HUES48 (cell line): Measurements from ENCODE around the gene MSLN.
"Not testable (repeated sequence)": the region's sequence is repeated elsewhere in the genome, so short reads cannot be mapped to it uniquely, and the experiment has no call there.

Experiments
- H3K27ac ChIP-seq: one replicate; pipeline ENCODE4 v1.7.0; 2013; ENCODE audit warnings: low read depth, low read length, inconsistent platforms
- H3K27me3 ChIP-seq: 2 replicates; pipeline ENCODE4 v1.6.1; 2013; ENCODE audit warnings: mild to moderate bottlenecking, low read length; ENCODE audit not compliant: control insufficient read depth, insufficient read depth
- H3K36me3 ChIP-seq: 2 replicates; pipeline ENCODE4 v1.6.1; 2013; ENCODE audit warnings: low read length; ENCODE audit not compliant: control insufficient read depth, insufficient read depth
- H3K4me1 ChIP-seq: 2 replicates; pipeline ENCODE4 v1.6.1; 2013; ENCODE audit warnings: mild to moderate bottlenecking, low read length; ENCODE audit not compliant: control insufficient read depth, insufficient read depth
- H3K4me3 ChIP-seq: 2 replicates; pipeline ENCODE4 v1.5.1; 2013; ENCODE audit warnings: mild to moderate bottlenecking, low read depth, low read length
- H3K9ac ChIP-seq: 2 replicates; pipeline ENCODE4 v1.6.1; 2013; ENCODE audit warnings: mild to moderate bottlenecking, low read depth, low read length, moderate library complexity
- H3K9me3 ChIP-seq: 2 replicates; pipeline ENCODE4 v1.6.1; 2013; ENCODE audit warnings: low read length; ENCODE audit not compliant: control insufficient read depth, insufficient read depth

Gene MSLN

GRCh38 chr16:739560-740458 lies 20.7 kb upstream of the MSLN start:
- H3K27ac ChIP-seq = no peak overlapping the region
- no peaks in the 10 kb centered on the region for H3K4me1 ChIP-seq

GRCh38 chr16:740459-740763 lies 20.1 kb upstream of the MSLN start:
- peak overlapping the region; percentile 83 for H3K4me3 ChIP-seq
- peak overlapping the region; percentile 64 for H3K27ac ChIP-seq
- no peaks in the 10 kb centered on the region for H3K27me3 ChIP-seq
- no peaks in the 10 kb centered on the region for H3K4me1 ChIP-seq
- H3K9ac ChIP-seq = peak overlapping the region; percentile 71; the same call in 1 of the 2 replicates
- no peaks in the 10 kb centered on the region for H3K9me3 ChIP-seq
- peaks cover 23% of the 10 kb centered on the region for H3K36me3 ChIP-seq

More at GRCh38 chr16:739560-740458, 20.7 kb upstream of the MSLN start:
- Histone ChIP-seq H3K9ac (peak overlapping the region; percentile 71; the same call in 1 of the 2 replicates), H3K9me3 (no peaks in the 10 kb centered on the region), H3K4me3 (peak overlapping the region; percentile 83), H3K27me3 (no peaks in the 10 kb centered on the region), H3K36me3 (peaks cover 23% of the 10 kb centered on the region)

GRCh38 chr16:740764-741505 lies 19.6 kb upstream of the MSLN start, which contains the start of gene CIAO3:
Gene CIAO3, minus strand, starts transcription at chr16:740997. Its CDS starts 12 bp downstream, at chr16:740985.
- H3K27ac ChIP-seq = peak within 1 kb of the TSS; percentile 64
- H3K9ac ChIP-seq = peak within 1 kb of the TSS; percentile 87
- no peaks in the 10 kb centered on the region for H3K4me1 ChIP-seq
- H3K36me3 ChIP-seq = peaks cover 20% of the 10 kb centered on the region
- peak within 1 kb of the TSS; percentile 83 for H3K4me3 ChIP-seq
- H3K9me3 ChIP-seq = no peaks in the 10 kb centered on the region
- no peaks in the 10 kb centered on the region for H3K27me3 ChIP-seq

- no peaks in the 10 kb centered on the region for H3K4me1 ChIP-seq
- H3K36me3 ChIP-seq = peaks cover 8% of the 10 kb centered on the region; the same call in 1 of the 2 replicates
- no peak overlapping the region for H3K9ac ChIP-seq
- H3K27me3 ChIP-seq = no peaks in the 10 kb centered on the region
- no peaks in the 10 kb centered on the region for H3K9me3 ChIP-seq
- no peak overlapping the region for H3K27ac ChIP-seq
- H3K4me3 ChIP-seq = no peak overlapping the region
Observed at GRCh38 chr16:741986-742629, 18.4 kb upstream of the MSLN start.

GRCh38 chr16:742894-743293 lies 17.6 kb upstream of the MSLN start:
- H3K27ac ChIP-seq, H3K9ac ChIP-seq, H3K4me1 ChIP-seq, H3K9me3 ChIP-seq, H3K36me3 ChIP-seq, H3K27me3 ChIP-seq, H3K4me3 ChIP-seq: not testable (repeated sequence)

GRCh38 chr16:743794-744500 lies 16.6 kb upstream of the MSLN start:
- Histone ChIP-seq H3K4me3 (no peak overlapping the region), H3K9ac (no peak overlapping the region), H3K9me3 (no peaks in the 10 kb centered on the region), H3K27ac (no peak overlapping the region), H3K36me3 (no peaks in the 10 kb centered on the region), H3K4me1 (no peaks in the 10 kb centered on the region), H3K27me3 (no peaks in the 10 kb centered on the region)

GRCh38 chr16:745739-746138 lies 14.8 kb upstream of the MSLN start:
- Histone ChIP-seq H3K4me1 (peaks cover 2% of the 10 kb centered on the region; the same call in 1 of the 2 replicates), H3K36me3 (no peaks in the 10 kb centered on the region), H3K9ac (no peak overlapping the region), H3K9me3 (no peaks in the 10 kb centered on the region), H3K4me3 (no peak overlapping the region), H3K27ac (no peak overlapping the region), H3K27me3 (no peaks in the 10 kb centered on the region)

GRCh38 chr16:746637-747036 lies 13.9 kb upstream of the MSLN start:
- peaks cover 9% of the 10 kb centered on the region for H3K4me1 ChIP-seq
- H3K9ac ChIP-seq = no peak overlapping the region
- no peaks in the 10 kb centered on the region for H3K36me3 ChIP-seq
- no peak overlapping the region for H3K27ac ChIP-seq
- no peak overlapping the region for H3K4me3 ChIP-seq
- H3K9me3 ChIP-seq = no peaks in the 10 kb centered on the region
- no peaks in the 10 kb centered on the region for H3K27me3 ChIP-seq

- Histone ChIP-seq H3K27me3 (no peaks in the 10 kb centered on the region), H3K36me3 (no peaks in the 10 kb centered on the region), H3K4me3 (no peak overlapping the region), H3K9ac (no peak overlapping the region), H3K9me3 (no peaks in the 10 kb centered on the region), H3K27ac (no peak overlapping the region), H3K4me1 (peaks cover 19% of the 10 kb centered on the region)
Observed at GRCh38 chr16:747978-748746, 12.4 kb upstream of the MSLN start.

GRCh38 chr16:749010-749409 lies 11.5 kb upstream of the MSLN start:
- Histone ChIP-seq H3K9me3 (no peaks in the 10 kb centered on the region), H3K36me3 (no peaks in the 10 kb centered on the region), H3K4me3 (no peak overlapping the region), H3K4me1 (peaks cover 19% of the 10 kb centered on the region), H3K9ac (no peak overlapping the region), H3K27me3 (no peaks in the 10 kb centered on the region), H3K27ac (no peak overlapping the region)
